Measurements from ENCODE around the gene RBM48. TPM values are rescaled to one million over a fixed set of nuclear protein-coding genes. Genes with fewer than 3 reads are reported as not detected.
A peak's percentile ranks its signal among the peaks of the same experiment; 100 is the strongest.
"Not testable (repeated sequence)": the region's sequence is repeated elsewhere in the genome, so short reads cannot be mapped to it uniquely, and the experiment has no call there.

Gene RBM48
- total RNA-seq, result 10 to 100 TPM; 16.7 to 18.9 TPM

GRCh38 chr7:92528188-92528957 is at the start of gene RBM48, which contains the start of gene PEX1:
Gene RBM48, plus strand, starts transcription at chr7:92528795. Its CDS starts 19 bp downstream, at chr7:92528814.
Gene PEX1, minus strand, starts transcription at chr7:92528520. Its CDS starts 85 bp downstream, at chr7:92528435.
- peaks cover 54% of the 10 kb centered on the region for H3K36me3 Mint-ChIP-seq (ENCODE audit: low read depth)
- peak within 1 kb of the TSS; percentile 99 for H3K4me3 Mint-ChIP-seq
- no peaks in the 10 kb centered on the region for H3K27me3 Mint-ChIP-seq
- ATAC-seq (replicated peaks), result peak; percentile 95
- peaks cover 21% of the 10 kb centered on the region for H3K4me1 Mint-ChIP-seq
- H3K27ac Mint-ChIP-seq, result peak within 1 kb of the TSS; percentile 96
- H3K9me3 Mint-ChIP-seq, result no peaks in the 10 kb centered on the region

- H3K9me3 Mint-ChIP-seq; H3K27me3 Mint-ChIP-seq; H3K27ac Mint-ChIP-seq; H3K36me3 Mint-ChIP-seq (ENCODE audit: low read depth); H3K4me3 Mint-ChIP-seq; H3K4me1 Mint-ChIP-seq; ATAC-seq (replicated peaks): not testable (repeated sequence)
Measured at GRCh38 chr7:92479146-92479545, 49.4 kb upstream of the RBM48 start.

GRCh38 chr7:92483624-92484023 is 45.0 kb upstream of the RBM48 start:
- H3K9me3 Mint-ChIP-seq, H3K27me3 Mint-ChIP-seq, H3K4me1 Mint-ChIP-seq: not testable (repeated sequence)

GRCh38 chr7:92484226-92484625 is 44.4 kb upstream of the RBM48 start:
- not testable (repeated sequence) for H3K4me3 Mint-ChIP-seq; ATAC-seq (replicated peaks); H3K9me3 Mint-ChIP-seq; H3K27me3 Mint-ChIP-seq; H3K27ac Mint-ChIP-seq; H3K4me1 Mint-ChIP-seq
- H3K36me3 Mint-ChIP-seq (ENCODE audit: low read depth), result peaks cover 33% of the 10 kb centered on the region

More at GRCh38 chr7:92483624-92484023, 45.0 kb upstream of the RBM48 start:
- H3K4me3 Mint-ChIP-seq; H3K27ac Mint-ChIP-seq; ATAC-seq (replicated peaks): not testable (repeated sequence)
- H3K36me3 Mint-ChIP-seq (ENCODE audit: low read depth), result peaks cover 28% of the 10 kb centered on the region

GRCh38 chr7:92485267-92485892 is 43.2 kb upstream of the RBM48 start:
- no peak overlapping the region for H3K4me3 Mint-ChIP-seq
- no peaks in the 10 kb centered on the region for H3K27me3 Mint-ChIP-seq
- peaks cover 43% of the 10 kb centered on the region for H3K36me3 Mint-ChIP-seq (ENCODE audit: low read depth)
- H3K27ac Mint-ChIP-seq, result no peak overlapping the region
- ATAC-seq (replicated peaks), result peak; percentile 62
- H3K4me1 Mint-ChIP-seq, result no peaks in the 10 kb centered on the region
- no peaks in the 10 kb centered on the region for H3K9me3 Mint-ChIP-seq

- no peaks in the 10 kb centered on the region for H3K27me3 Mint-ChIP-seq
- no peaks in the 10 kb centered on the region for H3K9me3 Mint-ChIP-seq
- H3K36me3 Mint-ChIP-seq (ENCODE audit: low read depth), result peaks cover 49% of the 10 kb centered on the region
- H3K27ac Mint-ChIP-seq, result peak overlapping the region; percentile 20
- H3K4me3 Mint-ChIP-seq, result no peak overlapping the region
- no peak for ATAC-seq (replicated peaks)
- H3K4me1 Mint-ChIP-seq, result no peaks in the 10 kb centered on the region
Measured at GRCh38 chr7:92485974-92486373, 42.6 kb upstream of the RBM48 start.

GRCh38 chr7:92487804-92488203 is 40.8 kb upstream of the RBM48 start:
- no peak overlapping the region for H3K27ac Mint-ChIP-seq
- H3K4me1 Mint-ChIP-seq, result no peaks in the 10 kb centered on the region

GRCh38 chr7:92489634-92490033 is 39.0 kb upstream of the RBM48 start:
- peaks cover 82% of the 10 kb centered on the region for H3K36me3 Mint-ChIP-seq (ENCODE audit: low read depth)
- H3K27me3 Mint-ChIP-seq, result no peaks in the 10 kb centered on the region
- no peaks in the 10 kb centered on the region for H3K9me3 Mint-ChIP-seq
- H3K4me3 Mint-ChIP-seq, result no peak overlapping the region
- ATAC-seq (replicated peaks), result no peak
- H3K4me1 Mint-ChIP-seq, result no peaks in the 10 kb centered on the region
- peak overlapping the region; percentile 65 for H3K27ac Mint-ChIP-seq

More at GRCh38 chr7:92487804-92488203, 40.8 kb upstream of the RBM48 start:
- Mint-ChIP-seq H3K9me3 (no peaks in the 10 kb centered on the region), H3K36me3 (ENCODE audit: low read depth) (peaks cover 67% of the 10 kb centered on the region), H3K4me3 (no peak overlapping the region), H3K27me3 (no peaks in the 10 kb centered on the region)
- no peak for ATAC-seq (replicated peaks)

GRCh38 chr7:92496876-92497275 is 31.7 kb upstream of the RBM48 start:
- no peaks in the 10 kb centered on the region for H3K27me3 Mint-ChIP-seq
- no peak overlapping the region for H3K4me3 Mint-ChIP-seq
- H3K27ac Mint-ChIP-seq, result no peak overlapping the region
- no peaks in the 10 kb centered on the region for H3K4me1 Mint-ChIP-seq
- H3K36me3 Mint-ChIP-seq (ENCODE audit: low read depth), result peaks cover 88% of the 10 kb centered on the region
- H3K9me3 Mint-ChIP-seq, result no peaks in the 10 kb centered on the region
- ATAC-seq (replicated peaks), result no peak

- Mint-ChIP-seq H3K4me3 (no peak overlapping the region), H3K9me3 (no peaks in the 10 kb centered on the region), H3K27me3 (no peaks in the 10 kb centered on the region), H3K4me1 (no peaks in the 10 kb centered on the region), H3K36me3 (ENCODE audit: low read depth) (peaks cover 75% of the 10 kb centered on the region), H3K27ac (peak overlapping the region; percentile 3)
- peak; percentile 60 for ATAC-seq (replicated peaks)
Measured at GRCh38 chr7:92498557-92498956, 30.0 kb upstream of the RBM48 start.

GRCh38 chr7:92503767-92504166 is 24.8 kb upstream of the RBM48 start:
- no peak overlapping the region for H3K27ac Mint-ChIP-seq
- no peaks in the 10 kb centered on the region for H3K4me1 Mint-ChIP-seq
- H3K9me3 Mint-ChIP-seq, result no peaks in the 10 kb centered on the region
- H3K27me3 Mint-ChIP-seq, result no peaks in the 10 kb centered on the region
- H3K36me3 Mint-ChIP-seq (ENCODE audit: low read depth), result peaks cover 58% of the 10 kb centered on the region
- no peak for ATAC-seq (replicated peaks)
- H3K4me3 Mint-ChIP-seq, result no peak overlapping the region

GRCh38 chr7:92504563-92504962 is 24.0 kb upstream of the RBM48 start:
- ATAC-seq (replicated peaks), result no peak

GRCh38 chr7:92506363-92506762 is 22.2 kb upstream of the RBM48 start:
- ATAC-seq (replicated peaks), result no peak
- Mint-ChIP-seq H3K4me1 (no peaks in the 10 kb centered on the region), H3K9me3 (no peaks in the 10 kb centered on the region), H3K4me3 (no peak overlapping the region), H3K27ac (peak overlapping the region; percentile 10), H3K36me3 (ENCODE audit: low read depth) (peaks cover 49% of the 10 kb centered on the region), H3K27me3 (no peaks in the 10 kb centered on the region)

More at GRCh38 chr7:92504563-92504962, 24.0 kb upstream of the RBM48 start:
- peaks cover 58% of the 10 kb centered on the region for H3K36me3 Mint-ChIP-seq (ENCODE audit: low read depth)
- H3K4me3 Mint-ChIP-seq, result no peak overlapping the region
- H3K4me1 Mint-ChIP-seq, result no peaks in the 10 kb centered on the region
- no peak overlapping the region for H3K27ac Mint-ChIP-seq
- H3K9me3 Mint-ChIP-seq, result no peaks in the 10 kb centered on the region
- H3K27me3 Mint-ChIP-seq, result no peaks in the 10 kb centered on the region

GRCh38 chr7:92508946-92509345 is 19.6 kb upstream of the RBM48 start:
- Mint-ChIP-seq H3K36me3 (ENCODE audit: low read depth) (peaks cover 46% of the 10 kb centered on the region), H3K9me3 (no peaks in the 10 kb centered on the region), H3K27me3 (no peaks in the 10 kb centered on the region), H3K4me3 (no peak overlapping the region), H3K27ac (no peak overlapping the region), H3K4me1 (no peaks in the 10 kb centered on the region)
- no peak for ATAC-seq (replicated peaks)
